PFSK-1 (cell line): Measurements from ENCODE around the gene TAOK3.

Source experiments
- FOXP2 ChIP-seq: optimal IDR thresholded peaks from 2 replicates; pipeline ENCODE3; 2011; ENCODE audit warnings: borderline replicate concordance, control low read depth, inconsistent platforms; ENCODE audit not compliant: insufficient read depth; ENCODE audit errors: extremely low read length, extremely low read depth
- POLR2AphosphoS5 ChIP-seq: IDR thresholded peaks from 2 replicates; pipeline ENCODE4 v1.6.1; 2012; ENCODE audit warnings: low read depth, mild to moderate bottlenecking, control low read depth, low read length, moderate library complexity
- SIN3A ChIP-seq: IDR thresholded peaks from 2 replicates; pipeline ENCODE4 v1.6.1; 2012; ENCODE audit warnings: mild to moderate bottlenecking, low read length, moderate library complexity, borderline replicate concordance; ENCODE audit not compliant: insufficient read depth
- TAF1 ChIP-seq: IDR thresholded peaks from 2 replicates; pipeline ENCODE4 v1.6.1; 2012; ENCODE audit warnings: low read length, control low read depth, borderline replicate concordance; ENCODE audit not compliant: insufficient read depth
- TF ChIP-seq, protein P1 (sequence below), 2 experiments: IDR thresholded peaks; 2 replicates each; pipeline versions ENCODE4 v1.6.1 to v1.8.0; 2011 to 2012; ENCODE audit warnings: low read depth in 2 of 2, low read length in 2 of 2, control low read depth in 1 of 2, inconsistent platforms in 1 of 2, mild to moderate bottlenecking in 1 of 2, moderate library complexity in 1 of 2; ENCODE audit not compliant: insufficient read depth in 1 of 2

DNA sequence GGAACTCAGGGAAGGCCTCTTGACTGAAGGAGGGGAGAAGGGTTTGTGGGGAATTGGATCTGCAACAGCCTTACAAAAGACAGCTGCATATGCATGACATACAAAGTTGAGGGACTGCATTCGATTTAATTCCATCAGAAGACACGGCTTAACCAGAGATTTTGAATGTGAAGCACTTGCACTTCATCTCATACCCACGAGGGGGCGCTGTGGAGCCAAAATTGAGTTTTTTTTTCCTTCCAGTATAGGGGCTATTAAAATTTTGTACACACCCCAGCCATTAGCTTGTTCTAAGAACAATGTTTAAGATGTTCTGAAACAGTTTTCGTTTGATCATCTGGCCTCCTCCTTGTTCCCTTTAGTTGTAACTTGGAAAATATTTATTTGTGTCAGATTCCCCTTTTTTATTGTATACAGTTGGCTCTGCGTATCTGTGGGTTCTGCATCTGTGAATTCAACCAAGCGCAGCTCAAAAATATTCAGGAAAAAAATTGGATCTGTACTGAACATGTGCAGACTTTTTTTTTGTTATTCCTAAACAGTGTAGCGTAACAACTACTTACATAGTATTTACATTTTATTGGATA, 5.3 kb upstream of the TAOK3 start:
- TF ChIP-seq POLR2AphosphoS5 (no peak), TAF1 (no peak), SIN3A (no peak), FOXP2 (no peak)
- TF ChIP-seq, protein P1, sequence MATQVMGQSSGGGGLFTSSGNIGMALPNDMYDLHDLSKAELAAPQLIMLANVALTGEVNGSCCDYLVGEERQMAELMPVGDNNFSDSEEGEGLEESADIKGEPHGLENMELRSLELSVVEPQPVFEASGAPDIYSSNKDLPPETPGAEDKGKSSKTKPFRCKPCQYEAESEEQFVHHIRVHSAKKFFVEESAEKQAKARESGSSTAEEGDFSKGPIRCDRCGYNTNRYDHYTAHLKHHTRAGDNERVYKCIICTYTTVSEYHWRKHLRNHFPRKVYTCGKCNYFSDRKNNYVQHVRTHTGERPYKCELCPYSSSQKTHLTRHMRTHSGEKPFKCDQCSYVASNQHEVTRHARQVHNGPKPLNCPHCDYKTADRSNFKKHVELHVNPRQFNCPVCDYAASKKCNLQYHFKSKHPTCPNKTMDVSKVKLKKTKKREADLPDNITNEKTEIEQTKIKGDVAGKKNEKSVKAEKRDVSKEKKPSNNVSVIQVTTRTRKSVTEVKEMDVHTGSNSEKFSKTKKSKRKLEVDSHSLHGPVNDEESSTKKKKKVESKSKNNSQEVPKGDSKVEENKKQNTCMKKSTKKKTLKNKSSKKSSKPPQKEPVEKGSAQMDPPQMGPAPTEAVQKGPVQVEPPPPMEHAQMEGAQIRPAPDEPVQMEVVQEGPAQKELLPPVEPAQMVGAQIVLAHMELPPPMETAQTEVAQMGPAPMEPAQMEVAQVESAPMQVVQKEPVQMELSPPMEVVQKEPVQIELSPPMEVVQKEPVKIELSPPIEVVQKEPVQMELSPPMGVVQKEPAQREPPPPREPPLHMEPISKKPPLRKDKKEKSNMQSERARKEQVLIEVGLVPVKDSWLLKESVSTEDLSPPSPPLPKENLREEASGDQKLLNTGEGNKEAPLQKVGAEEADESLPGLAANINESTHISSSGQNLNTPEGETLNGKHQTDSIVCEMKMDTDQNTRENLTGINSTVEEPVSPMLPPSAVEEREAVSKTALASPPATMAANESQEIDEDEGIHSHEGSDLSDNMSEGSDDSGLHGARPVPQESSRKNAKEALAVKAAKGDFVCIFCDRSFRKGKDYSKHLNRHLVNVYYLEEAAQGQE (IDR thresholded peaks at IDR 0.05; ENCODE audit: insufficient read depth in 1 of 2, low read depth in 2 of 2, low read length in 2 of 2), result no peak
